ENCODE results near the gene ZNF106.

The ZNF106 gene

GRCh38 chr15:42474827-42475226 is 16.1 kb downstream of the ZNF106 start:
- no peak for DNase-seq (ENCODE audit: low spot score)

GRCh38 chr15:42471002-42471401 is 19.9 kb downstream of the ZNF106 start:
- DNase-seq (ENCODE audit: low spot score), result no peak

- DNase-seq (ENCODE audit: low spot score), result no peak
Measured at GRCh38 chr15:42465520-42466259, 25.3 kb downstream of the ZNF106 start.

- no peak for DNase-seq (ENCODE audit: low spot score)
Measured at GRCh38 chr15:42461261-42461660, 29.7 kb downstream of the ZNF106 start.

GRCh38 chr15:42457445-42458442 is 33.2 kb downstream of the ZNF106 start:
- peak; percentile 84 for DNase-seq (ENCODE audit: low spot score)

GRCh38 chr15:42456971-42457370 is 34.0 kb downstream of the ZNF106 start:
- DNase-seq (ENCODE audit: low spot score), result no peak

- DNase-seq (ENCODE audit: low spot score), result no peak
Measured at GRCh38 chr15:42456531-42456930, 34.4 kb downstream of the ZNF106 start.

- DNase-seq (ENCODE audit: low spot score), result no peak
Measured at GRCh38 chr15:42453826-42454225, 37.1 kb downstream of the ZNF106 start.

- DNase-seq (ENCODE audit: low spot score), result no peak
Measured at GRCh38 chr15:42450425-42450790, 40.5 kb downstream of the ZNF106 start.

- DNase-seq (ENCODE audit: low spot score), result no peak
Measured at GRCh38 chr15:42449770-42450424, 41.0 kb downstream of the ZNF106 start.

GRCh38 chr15:42448281-42448680 is 42.7 kb downstream of the ZNF106 start:
- no peak for DNase-seq (ENCODE audit: low spot score)

- no peak for DNase-seq (ENCODE audit: low spot score)
Measured at GRCh38 chr15:42447599-42447998, 43.3 kb downstream of the ZNF106 start.

GRCh38 chr15:42445551-42445950 is 45.4 kb downstream of the ZNF106 start:
- no peak for DNase-seq (ENCODE audit: low spot score)

GRCh38 chr15:42444415-42445063 is 46.4 kb downstream of the ZNF106 start:
- DNase-seq (ENCODE audit: low spot score), result no peak

GRCh38 chr15:42427429-42428223 is 63.3 kb downstream of the ZNF106 start:
- DNase-seq (ENCODE audit: low spot score), result peak; percentile 53

- DNase-seq (ENCODE audit: low spot score), result no peak
Measured at GRCh38 chr15:42421376-42421775, 69.6 kb downstream of the ZNF106 start.

GRCh38 chr15:42419369-42419768 is 71.6 kb downstream of the ZNF106 start:
- no peak for DNase-seq (ENCODE audit: low spot score)

- DNase-seq (ENCODE audit: low spot score), result no peak
Measured at GRCh38 chr15:42413920-42414319, 77.0 kb downstream of the ZNF106 start.

- no peak for DNase-seq (ENCODE audit: low spot score)
Measured at GRCh38 chr15:42411884-42412283, 79.1 kb downstream of the ZNF106 start.

GRCh38 chr15:42409011-42409410 is 81.9 kb downstream of the ZNF106 start:
- DNase-seq (ENCODE audit: low spot score), result no peak

GRCh38 chr15:42408178-42408577 is 82.8 kb downstream of the ZNF106 start:
- no peak for DNase-seq (ENCODE audit: low spot score)
